SK-N-SH (cell line): ENCODE data around the gene PIP5KL1. TPM values are rescaled to one million over a fixed set of nuclear protein-coding genes. Genes with fewer than 3 reads are reported as not detected.
A peak's percentile ranks its signal among the peaks of the same experiment; 100 is the strongest.

Source experiments
- CTCF ChIA-PET: fragments of 300-600, 350-600 bp; formaldehyde crosslinking; extraction: SDS; loops from one replicate; lab custom pipeline; 2021; lab: Yijun Ruan, JAX
- POLR2A ChIA-PET: fragments of 350-600 bp; sonication (Branson Sonifier 250); formaldehyde crosslinking; extraction: SDS; loops from one replicate; lab custom pipeline; 2020; ENCODE audit warnings: antibody characterized with exemption, inconsistent platforms; lab: Yijun Ruan, JAX
- DNase-seq: peaks from one replicate; pipeline ENCODE4 v3.0.0; 2012
- H2AFZ ChIP-seq: fragments of 200-600 bp; sonication (generic); 2 replicates; pipeline ENCODE4 v1.8.1; 2016; ENCODE audit warnings: antibody characterized with exemption, mild to moderate bottlenecking, low read depth
- H3F3A ChIP-seq: fragments of 200-600 bp; sonication (generic); replicated peaks from 2 replicates; pipeline ENCODE3; 2016; ENCODE audit warnings: antibody characterized with exemption, mild to moderate bottlenecking; ENCODE audit not compliant: insufficient read depth
- H3K27ac ChIP-seq, 2 experiments: fragments of 200-500 bp in 1 of 2; fragments of 200-600 bp in 1 of 2; sonication (Bioruptor generic) in 1 of 2; sonication (generic), shearing (Covaris generic) in 1 of 2; 2 replicates each; pipeline versions ENCODE4 v1.5.1 to v1.6.1; 2014 to 2016; ENCODE audit warnings: low read depth in 2 of 2, inconsistent platforms in 1 of 2, low read length in 1 of 2, mild to moderate bottlenecking in 1 of 2, mixed read lengths in 1 of 2
- H3K27me3 ChIP-seq: fragments of 200-600 bp; sonication (generic), shearing (Covaris generic); 2 replicates; pipeline ENCODE4 v1.6.1; 2016; ENCODE audit warnings: mixed run types; ENCODE audit not compliant: insufficient read depth
- H3K36me3 ChIP-seq, 2 experiments: fragments of 200-500 bp in 1 of 2; fragments of 200-600 bp in 1 of 2; sonication (Bioruptor generic) in 1 of 2; sonication (generic) in 1 of 2; replicated peaks in 1 of 2; 2 replicates each; pipeline versions ENCODE3 to v1.5.1; 2014 to 2016; ENCODE audit warnings: low read length in 1 of 2, mild to moderate bottlenecking in 1 of 2; ENCODE audit not compliant: insufficient read depth in 2 of 2, control insufficient read depth in 1 of 2
- H3K4me1 ChIP-seq, 2 experiments: fragments of 200-500 bp in 1 of 2; fragments of 200-600 bp in 1 of 2; sonication (Bioruptor generic) in 1 of 2; sonication (generic), shearing (Covaris generic) in 1 of 2; 2 replicates each; pipeline versions ENCODE4 v1.5.1 to v1.6.1; 2014 to 2016; ENCODE audit warnings: low read depth in 1 of 2, low read length in 1 of 2, mixed run types in 1 of 2; ENCODE audit not compliant: insufficient read depth in 2 of 2, control insufficient read depth in 1 of 2
- H3K4me2 ChIP-seq: fragments of 200-600 bp; sonication (generic), shearing (Covaris generic); 2 replicates; pipeline ENCODE4 v1.6.1; 2017; ENCODE audit warnings: mixed run types
- H3K4me3 ChIP-seq, 2 experiments: fragments of 200-500 bp in 1 of 2; fragments of 200-600 bp in 1 of 2; sonication (Bioruptor generic) in 1 of 2; sonication (generic), shearing (Covaris generic) in 1 of 2; 2 replicates each; pipeline versions ENCODE4 v1.5.1 to v1.8.1; 2014 to 2016; ENCODE audit warnings: low read depth in 2 of 2, inconsistent platforms in 1 of 2, low read length in 1 of 2, mild to moderate bottlenecking in 1 of 2, mixed read lengths in 1 of 2, moderate library complexity in 1 of 2
- H3K79me2 ChIP-seq: fragments of 200-600 bp; sonication (generic); 2 replicates; pipeline ENCODE4 v1.8.1; 2017; ENCODE audit warnings: mild to moderate bottlenecking; ENCODE audit not compliant: insufficient read depth
- H3K9ac ChIP-seq: fragments of 200-600 bp; sonication (generic); 2 replicates; pipeline ENCODE4 v1.6.1; 2017; ENCODE audit warnings: mixed run types
- H3K9me2 ChIP-seq: fragments of 200-600 bp; sonication (generic); 2 replicates; pipeline ENCODE4 v1.6.1; 2017; ENCODE audit warnings: mixed run types
- H3K9me3 ChIP-seq: fragments of 200-600 bp; sonication (generic); 2 replicates; pipeline ENCODE4 v1.6.1; 2017; ENCODE audit warnings: mixed run types, mild to moderate bottlenecking, moderate library complexity
- H4K20me1 ChIP-seq: fragments of 200-600 bp; sonication (generic); 2 replicates; pipeline ENCODE4 v1.6.1; 2017; ENCODE audit warnings: mild to moderate bottlenecking, mixed run types; ENCODE audit not compliant: insufficient read depth
- CHD2 ChIP-seq: fragments of 150-350 bp; IDR thresholded peaks from 2 replicates; pipeline ENCODE4 v1.6.1; 2018; ENCODE audit warnings: low read length; ENCODE audit not compliant: partially characterized antibody
- EZH2phosphoT487 ChIP-seq: fragments of 200-600 bp; sonication (generic); IDR thresholded peaks from 2 replicates; pipeline ENCODE4 v1.6.1; 2017; ENCODE audit warnings: low read depth, mixed run types, mild to moderate bottlenecking, antibody characterized with exemption, moderate library complexity, borderline replicate concordance
- FOSL2 ChIP-seq: IDR thresholded peaks from 2 replicates; pipeline ENCODE4 v1.4.0; 2012; ENCODE audit warnings: low read depth, mild to moderate bottlenecking, moderate library complexity, borderline replicate concordance
- FOXJ3 ChIP-seq: sonication (generic); formaldehyde crosslinking; IDR thresholded peaks from 2 replicates; pipeline ENCODE4 v1.5.1; 2020; ENCODE audit warnings: mild to moderate bottlenecking, missing genetic modification reagents
- FOXM1 ChIP-seq: IDR thresholded peaks from 2 replicates; pipeline ENCODE4 v1.4.0; 2012; ENCODE audit warnings: low read depth, mild to moderate bottlenecking
- GATA2 ChIP-seq: sonication (generic); formaldehyde crosslinking; IDR thresholded peaks from 2 replicates; pipeline ENCODE4 v1.5.0; 2020; ENCODE audit warnings: mild to moderate bottlenecking, missing genetic modification reagents
- IRF3 ChIP-seq: fragments of 150-350 bp; IDR thresholded peaks from 2 replicates; pipeline ENCODE4 v1.6.1; 2016; ENCODE audit warnings: mild to moderate bottlenecking, low read depth, low read length
- MEF2A ChIP-seq: IDR thresholded peaks from 2 replicates; pipeline ENCODE4 v1.4.0; 2012; ENCODE audit warnings: low read depth, borderline replicate concordance
- PBX3 ChIP-seq: IDR thresholded peaks from 2 replicates; pipeline ENCODE4; 2012
- POLR2AphosphoS5 ChIP-seq: IDR thresholded peaks from 2 replicates; pipeline ENCODE4 v1.6.1; 2012; ENCODE audit warnings: low read depth, low read length
- RCOR1 ChIP-seq: fragments of 150-350 bp; IDR thresholded peaks from 2 replicates; pipeline ENCODE4 v1.6.1; 2017; ENCODE audit warnings: antibody characterized with exemption, low read length
- REST ChIP-seq: IDR thresholded peaks from 2 replicates; pipeline ENCODE4 v1.6.1; 2012; ENCODE audit warnings: mild to moderate bottlenecking, low read depth, low read length, moderate library complexity
- RFX5 ChIP-seq: IDR thresholded peaks from 2 replicates; pipeline ENCODE4 v1.6.1; 2012; ENCODE audit warnings: mild to moderate bottlenecking, improper control_type of control experiment, low read length
- SIN3A ChIP-seq: IDR thresholded peaks from 2 replicates; pipeline ENCODE4 v1.6.1; 2012; ENCODE audit warnings: low read depth, mild to moderate bottlenecking, low read length, moderate library complexity, borderline replicate concordance
- TAF1 ChIP-seq: IDR thresholded peaks from 2 replicates; pipeline ENCODE4 v1.6.1; 2012; ENCODE audit warnings: low read depth, mild to moderate bottlenecking, low read length, moderate library complexity, borderline replicate concordance
- TEAD4 ChIP-seq: IDR thresholded peaks from 2 replicates; pipeline ENCODE4 v1.4.0; 2012; ENCODE audit warnings: mild to moderate bottlenecking, borderline replicate concordance; ENCODE audit not compliant: insufficient read depth
- USF2 ChIP-seq: fragments of 150-350 bp; IDR thresholded peaks from 2 replicates; pipeline ENCODE4 v1.6.1; 2017; ENCODE audit warnings: antibody characterized with exemption, low read length, low read depth, borderline replicate concordance
- YY1 ChIP-seq: IDR thresholded peaks from 2 replicates; pipeline ENCODE4 v1.4.0; 2012; ENCODE audit warnings: low read depth, mild to moderate bottlenecking
- ZBTB33 ChIP-seq: IDR thresholded peaks from 2 replicates; pipeline ENCODE4 v1.4.0; 2012; ENCODE audit warnings: low read depth, borderline replicate concordance
- WGBS: methylation state at CpG from one replicate; pipeline ENCODE4 v1.1.6; 2017; ENCODE audit warnings: low lambda C conversion rate; 5-methylcytosine and 5-hydroxymethylcytosine counted together
- polyA plus RNA-seq, 3 experiments: library from polyadenylated mRNA; depleted of rRNA; stranded (reverse); fragments of >200 nt; gene quantifications; 2 replicates each; pipeline ENCODE4 v1.2.3, GENCODE V29; 2012

PIP5KL1 gene
- polyA plus RNA-seq, 1 of the 3 experiments (the other 2 are of a cell fraction) = 4.0 TPM

GRCh38 chr9:127876026-127876763 is 54.4 kb downstream of the PIP5KL1 start:
- DNase-seq = no peak

More at GRCh38 chr9:127876026-127876763, 54.4 kb downstream of the PIP5KL1 start:
- Histone ChIP-seq H3K4me2 (peak overlapping the region; percentile 33; the same call in 1 of the 2 replicates), H3K9ac (no peak overlapping the region), H3K36me3 (peaks cover 0 to 12% of the 10 kb centered on the region in 2 experiments), H3F3A (peaks cover 2% of the 10 kb centered on the region), H3K79me2 (peaks cover 7% of the 10 kb centered on the region; the same call in 1 of the 2 replicates), H2AFZ (no peak overlapping the region), H3K27me3 (no peaks in the 10 kb centered on the region), H4K20me1 (no peaks in the 10 kb centered on the region), H3K27ac (no peak overlapping the region)
- WGBS = 83% methylated on average over 2 of the region's 14 CpGs
- TF ChIP-seq FOXJ3 (CRISPR knock-in tag) (no peak), FOXM1 (no peak), USF2 (no peak), MEF2A (no peak), RFX5 (no peak), TAF1 (no peak), YY1 (no peak), POLR2AphosphoS5 (no peak), ZBTB33 (no peak), IRF3 (no peak), REST (no peak), FOSL2 (no peak), RCOR1 (no peak), CHD2 (no peak), PBX3 (no peak), TEAD4 (no peak), EZH2phosphoT487 (no peak), GATA2 (CRISPR knock-in tag) (no peak), SIN3A (no peak)
- TF ChIP-seq, all 33 proteins: peak for 0
- H3K4me3 ChIP-seq = no peak overlapping the region
- no peaks in the 10 kb centered on the region for H3K9me3 ChIP-seq
- no peaks in the 10 kb centered on the region for H3K9me2 ChIP-seq
- CTCF ChIA-PET = interaction anchor here (1.2 to 5.9 kb wide), 3 partner anchors 45 to 141 kb away, joined by 3 to 31 read pairs (median 12); partner anchors contain the start of gene TOR2A
- POLR2A ChIA-PET = no interaction called here
- H3K4me1 ChIP-seq = peaks cover 9 to 39% of the 10 kb centered on the region in 2 experiments; a peak in 2 of 4 replicates
